Measurements from ENCODE around the gene DNAL4. TPM values are rescaled to one million over a fixed set of nuclear protein-coding genes. Genes with fewer than 3 reads are reported as not detected.
A peak's percentile ranks its signal among the peaks of the same experiment; 100 is the strongest.
"Not testable (repeated sequence)": the region's sequence is repeated elsewhere in the genome, so short reads cannot be mapped to it uniquely, and the experiment has no call there.

The DNAL4 gene
- total RNA-seq, 2 donors from 2014 or later = 8.8 to 10.8 TPM

- no peak for ATAC-seq
- intact Hi-C loops (cut with DNase I) = no loop called here
- no peak for DNase-seq
Measured at GRCh38 chr22:38829485-38829884, 35.5 kb upstream of the DNAL4 start.

- intact Hi-C loops (cut with DNase I) = no loop called here
- ATAC-seq = no peak
- DNase-seq = no peak
Measured at GRCh38 chr22:38828616-38829205, 34.8 kb upstream of the DNAL4 start.

DNA sequence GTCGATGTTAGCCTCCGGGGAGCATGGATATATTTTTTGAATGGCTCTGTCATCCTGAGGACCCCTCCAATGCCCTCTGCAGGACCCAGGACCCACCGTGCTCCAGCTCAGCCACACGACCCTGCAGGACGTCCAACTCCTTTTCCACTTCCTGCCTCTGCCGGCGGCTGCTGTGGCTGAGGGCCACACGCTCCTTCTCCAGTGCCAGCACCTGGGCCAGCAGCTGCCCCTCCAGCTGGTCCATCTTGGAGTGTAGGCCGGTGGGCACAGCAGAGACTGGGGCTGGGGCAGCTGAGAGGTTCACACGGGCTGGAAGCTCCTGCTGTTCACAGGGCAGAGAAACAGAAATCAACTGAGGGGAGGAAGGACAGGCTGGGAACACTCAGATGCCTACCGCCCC lies 34.2 kb upstream of the DNAL4 start:
- ATAC-seq = no peak
- no peak for DNase-seq
- intact Hi-C loops (cut with DNase I) = no loop called here

- DNase-seq (no peak), ATAC-seq (no peak)
- intact Hi-C loops (cut with DNase I) = no loop called here
Measured at GRCh38 chr22:38827510-38827909, 33.6 kb upstream of the DNAL4 start.

- intact Hi-C loops (cut with DNase I) = no loop called here
- ATAC-seq (no peak), DNase-seq (no peak)
Measured at GRCh38 chr22:38826801-38827200, 32.9 kb upstream of the DNAL4 start.

DNA sequence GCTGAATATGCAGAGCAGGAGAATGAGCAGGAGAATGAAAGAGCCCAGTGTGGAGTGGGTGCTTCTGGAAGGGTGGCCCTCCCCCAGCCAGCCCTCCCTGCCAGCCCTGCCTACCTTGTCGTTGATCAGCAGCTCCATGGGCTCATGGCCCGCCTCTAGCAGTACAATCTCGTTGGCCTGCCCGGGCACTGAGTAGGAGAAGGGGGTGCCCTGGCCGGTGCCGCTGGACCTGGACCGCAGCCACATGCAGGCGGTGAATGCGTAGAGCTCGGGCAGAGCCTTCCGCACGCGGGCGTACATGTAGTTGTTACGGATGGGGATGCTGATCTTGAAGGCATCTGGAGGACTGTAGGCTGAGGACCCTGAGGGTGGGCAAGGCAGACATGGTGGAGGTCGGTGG lies 32.4 kb upstream of the DNAL4 start:
- ATAC-seq (no peak), DNase-seq (no peak)
- intact Hi-C loops (cut with DNase I) = no loop called here

GRCh38 chr22:38824585-38824984 lies 30.6 kb upstream of the DNAL4 start:
- DNase-seq (peak; percentile 67), ATAC-seq (peak; percentile 73 to 91)
- intact Hi-C loops (cut with DNase I) = no loop called here

DNA sequence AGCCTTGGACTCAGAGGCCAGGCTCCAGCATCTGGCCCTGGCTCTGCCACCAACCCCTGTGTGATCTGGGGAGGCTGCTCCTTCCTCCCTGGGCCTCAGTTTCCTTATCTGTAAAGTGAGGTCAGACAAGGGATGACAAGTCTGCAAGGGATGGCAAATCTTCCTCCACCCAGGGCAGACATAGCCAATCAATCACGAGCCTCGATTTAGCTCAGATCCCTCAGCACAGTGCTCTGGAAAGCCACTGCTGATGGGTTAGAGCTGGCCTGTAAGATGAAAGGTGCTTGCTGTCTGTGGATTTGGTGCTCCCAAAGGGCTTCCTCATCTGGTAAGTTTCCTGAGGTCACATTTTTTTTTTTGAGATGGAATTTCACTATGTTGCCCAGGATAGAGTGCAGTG lies 29.7 kb upstream of the DNAL4 start:
- no peak for ATAC-seq
- intact Hi-C loops (cut with DNase I) = no loop called here

DNA sequence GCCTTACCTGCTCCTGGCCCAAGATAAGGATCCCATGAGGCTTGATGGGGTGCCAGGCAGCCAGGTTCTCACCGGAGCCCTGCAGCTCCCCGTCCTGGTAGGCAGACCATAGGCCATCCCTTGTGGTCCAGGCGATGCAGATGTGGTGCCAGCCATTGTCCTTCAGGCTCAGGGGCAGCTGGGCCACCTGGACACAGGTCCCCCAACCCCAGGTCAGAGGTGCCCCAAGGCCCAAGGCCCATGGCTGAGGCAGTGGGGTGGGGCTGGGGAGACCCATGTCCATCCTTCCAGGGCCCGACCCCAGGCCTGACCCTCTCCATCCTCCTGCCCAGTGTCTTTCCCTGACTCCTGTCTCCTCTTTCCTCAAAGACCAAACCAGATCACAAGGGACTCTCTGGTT lies 29.1 kb upstream of the DNAL4 start:
- intact Hi-C loops (cut with DNase I) = no loop called here
- ATAC-seq = no peak
- DNase-seq = no peak

More for the DNA sequence above, 29.7 kb upstream of the DNAL4 start:
- no peak for DNase-seq

DNA sequence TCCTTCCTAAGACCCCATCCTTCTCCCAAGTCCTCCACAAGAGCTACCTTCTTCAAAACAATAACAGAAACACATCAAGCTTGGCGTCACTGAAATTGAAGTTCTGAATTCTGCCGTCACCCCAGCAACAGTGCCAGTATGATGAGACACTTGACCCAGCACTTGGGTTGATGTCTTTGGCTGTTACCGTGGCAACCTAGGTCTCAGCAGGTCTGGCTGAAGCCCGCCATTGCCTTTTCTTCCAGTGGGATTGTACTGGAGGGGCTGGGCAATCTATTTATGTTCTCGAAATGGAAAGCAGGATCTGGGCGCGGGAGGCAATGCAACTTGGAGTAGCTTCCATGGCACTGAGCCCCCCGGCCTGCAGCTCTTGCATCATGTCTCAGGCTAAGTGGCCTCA lies 26.1 kb upstream of the DNAL4 start:
- intact Hi-C loops (cut with DNase I) = no loop called here
- DNase-seq (no peak), ATAC-seq (no peak)

DNA sequence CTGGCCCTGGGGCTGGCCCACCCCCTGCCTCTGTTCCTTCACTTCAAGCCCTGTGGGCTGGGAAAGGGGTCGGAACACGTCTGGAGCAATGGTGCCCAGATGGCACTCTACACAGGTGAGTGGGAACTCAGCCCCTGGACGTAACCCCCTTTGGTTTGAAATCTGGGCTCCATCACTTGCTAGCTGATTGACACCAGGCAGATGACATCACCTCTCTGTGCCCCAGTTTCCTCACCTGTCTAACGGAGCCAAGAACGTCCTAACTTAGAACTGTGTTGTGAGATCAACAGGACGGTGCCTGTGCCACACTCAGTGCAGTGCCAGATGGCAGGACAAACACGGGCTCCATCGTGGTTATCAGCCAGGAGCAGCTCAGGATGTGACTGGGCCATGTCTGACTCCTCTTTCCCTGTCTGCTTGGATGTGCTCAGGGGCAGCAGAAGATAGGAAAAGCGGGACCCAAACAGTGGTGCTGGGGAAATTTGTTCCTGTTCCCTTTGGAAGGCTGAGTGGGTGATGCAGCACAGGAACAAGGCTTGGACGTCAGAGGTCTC lies 25.5 kb upstream of the DNAL4 start:
- DNase-seq = no peak
- intact Hi-C loops (cut with DNase I) = no loop called here
- no peak for ATAC-seq

- DNase-seq (no peak), ATAC-seq (no peak)
- intact Hi-C loops (cut with DNase I) = no loop called here
Measured at GRCh38 chr22:38817196-38817595, 23.3 kb upstream of the DNAL4 start.

DNA sequence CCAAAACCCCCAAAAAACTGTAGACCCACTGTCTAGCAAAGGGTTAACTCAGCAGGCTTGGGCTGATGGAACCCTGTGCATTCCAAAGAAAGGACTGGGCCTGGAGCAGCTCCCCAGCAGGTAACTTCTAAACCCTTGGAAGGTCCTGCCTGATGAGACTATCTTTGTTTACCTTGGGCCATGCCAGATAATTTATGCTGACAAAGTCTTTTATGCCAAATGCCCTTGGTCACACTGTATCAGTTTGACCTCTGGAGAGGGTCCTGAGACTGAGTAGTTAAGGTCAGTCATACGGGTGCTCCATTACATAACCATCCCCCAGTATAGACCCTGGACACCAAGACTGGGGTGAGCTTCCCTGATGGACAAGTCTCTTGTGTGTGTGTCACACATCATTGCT lies 21.9 kb upstream of the DNAL4 start:
- intact Hi-C loops (cut with DNase I) = no loop called here
- no peak for DNase-seq
- ATAC-seq = no peak

- ATAC-seq (no peak), DNase-seq (no peak)
- intact Hi-C loops (cut with DNase I) = no loop called here
Measured at GRCh38 chr22:38811241-38811640, 17.3 kb upstream of the DNAL4 start.

DNA sequence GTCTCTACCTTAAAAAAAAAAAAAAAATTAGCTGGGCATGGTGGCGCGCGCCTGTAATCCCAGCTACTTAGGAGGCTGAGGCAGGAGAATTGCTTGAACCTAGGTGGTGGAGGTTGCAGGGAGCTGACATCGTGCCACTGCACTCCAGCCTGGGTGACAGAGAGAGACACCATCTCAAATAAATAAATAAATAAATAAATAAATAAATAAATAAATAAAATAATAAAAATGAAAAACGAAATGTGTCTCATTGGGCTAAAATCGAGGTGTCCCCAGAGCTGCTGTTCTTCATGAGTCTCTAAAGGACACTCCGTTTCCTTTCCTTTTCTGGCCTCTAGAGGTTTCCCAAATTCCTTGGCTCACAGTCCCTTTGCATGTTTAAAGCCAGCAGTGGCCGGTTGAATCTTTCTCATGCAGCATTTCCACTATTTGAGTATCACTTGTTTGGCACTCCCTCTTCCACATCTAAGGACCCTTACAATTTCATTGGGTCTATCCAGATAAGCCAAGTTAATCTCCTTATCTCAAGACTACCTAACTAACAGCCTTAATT lies 11.2 kb upstream of the DNAL4 start:
- ATAC-seq; DNase-seq; intact Hi-C loops (cut with DNase I): not testable (repeated sequence)

GRCh38 chr22:38802671-38803121 lies 8.8 kb upstream of the DNAL4 start:
- ATAC-seq (peak; percentile 94 to 95), DNase-seq (peak; percentile 63)
- intact Hi-C loops (cut with DNase I) = no loop called here

- intact Hi-C loops (cut with DNase I) = no loop called here
- ATAC-seq = no peak
- no peak for DNase-seq
Measured at GRCh38 chr22:38799265-38800002, 5.5 kb upstream of the DNAL4 start.

GRCh38 chr22:38798496-38798895 lies 4.6 kb upstream of the DNAL4 start:
- intact Hi-C loops (cut with DNase I) = no loop called here
- ATAC-seq = no peak
- DNase-seq = no peak

DNA sequence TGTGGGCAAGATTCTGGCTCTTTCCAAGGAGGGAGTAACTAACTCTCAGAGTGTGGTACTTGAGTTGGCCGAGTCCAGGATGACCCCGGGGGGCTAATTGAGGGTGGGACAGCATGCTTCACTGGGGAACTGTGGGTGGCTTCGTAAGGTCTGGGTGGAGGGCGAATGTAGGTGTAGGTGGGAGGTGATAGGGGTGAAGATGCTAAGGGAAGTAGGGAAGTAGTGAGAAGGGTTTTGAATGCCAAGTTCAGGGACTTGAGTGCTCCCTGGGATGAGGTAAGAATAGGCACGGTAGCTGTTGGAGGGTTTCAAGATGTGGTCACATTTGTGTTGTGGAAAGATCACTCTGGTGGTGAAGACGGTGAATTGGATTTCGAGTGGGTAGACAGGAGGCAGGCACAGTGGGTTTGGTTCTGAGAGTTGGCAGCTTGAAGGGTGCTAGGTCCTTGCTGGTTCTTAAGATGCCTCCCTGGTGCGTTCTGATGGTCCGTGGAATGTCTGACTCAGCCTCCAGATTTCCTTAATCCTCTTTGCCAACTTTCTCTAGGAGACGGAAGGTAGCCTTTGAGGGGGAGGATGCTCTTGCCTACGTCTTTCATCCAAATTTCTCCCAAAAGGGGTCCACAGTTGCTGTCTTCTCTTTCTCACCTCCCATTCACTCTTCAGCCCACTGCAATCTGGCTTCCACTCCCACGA lies 2.5 kb upstream of the DNAL4 start:
- DNase-seq = no peak
- intact Hi-C loops (cut with DNase I) = no loop called here
- ATAC-seq = no peak

DNA sequence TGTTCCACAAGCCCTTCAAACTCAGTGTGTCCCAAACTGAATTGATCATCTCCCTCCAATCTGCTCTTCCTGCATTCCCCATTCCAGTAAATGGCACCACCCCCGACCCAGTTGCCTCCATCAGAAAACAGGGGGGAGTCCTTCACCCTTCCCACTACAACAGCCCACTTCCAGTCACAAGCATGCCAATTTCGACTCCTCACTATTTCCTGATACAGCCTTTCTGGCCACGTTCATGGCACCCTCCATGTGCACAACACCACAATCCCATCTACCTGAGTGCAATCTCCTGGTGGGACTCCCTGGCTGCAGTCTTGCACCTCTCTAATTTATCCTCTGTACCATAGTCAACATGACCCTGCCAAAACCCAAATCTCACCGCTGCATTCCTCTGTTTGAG lies 1.6 kb upstream of the DNAL4 start:
- intact Hi-C loops (cut with DNase I) = no loop called here
- ATAC-seq = no peak
- DNase-seq = no peak
